Measurements from ENCODE around the gene PRPSAP1. TPM values are rescaled to one million over a fixed set of nuclear protein-coding genes. Genes with fewer than 3 reads are reported as not detected.

Gene PRPSAP1
- total RNA-seq, 1 experiment from 2014 or later: 38.4 TPM

DNA sequence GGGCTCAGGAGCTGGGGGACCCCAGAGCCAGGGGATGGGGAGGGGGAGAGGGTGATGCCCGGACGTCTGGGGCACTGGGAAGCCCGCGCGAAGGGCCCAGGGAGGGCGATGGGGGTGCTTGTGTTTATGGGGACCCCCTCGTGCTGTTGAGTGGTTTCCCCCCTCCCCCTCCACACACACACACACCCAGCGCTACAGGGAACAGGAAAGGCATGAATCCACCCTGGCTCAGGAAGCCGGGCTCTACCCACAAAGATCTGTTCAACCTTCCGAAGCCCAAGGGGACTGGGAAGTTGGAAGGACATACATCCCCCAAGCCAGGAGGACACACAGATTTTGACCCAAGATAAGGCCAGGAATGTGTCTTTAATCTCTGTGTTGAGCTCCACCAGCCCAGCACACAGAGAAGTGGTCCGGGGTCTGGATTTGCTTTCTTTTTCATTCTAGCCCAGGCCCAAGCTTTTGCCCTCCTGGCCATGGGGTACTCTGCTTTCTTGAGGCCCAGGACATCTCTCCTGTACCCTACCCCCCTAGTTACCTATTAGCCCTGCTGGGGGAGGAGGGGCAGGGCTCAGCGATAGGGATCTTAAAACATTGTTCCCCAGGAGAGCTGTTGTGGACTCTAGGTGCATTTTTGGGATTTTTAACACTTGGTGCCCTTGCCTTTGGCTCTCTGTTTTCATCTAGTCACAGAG is 87.3 kb downstream of the PRPSAP1 start:
- H4K20me1 ChIP-seq (ENCODE audit: control insufficient read depth, insufficient read depth, insufficient read length): no peaks in the 10 kb centered on the region
- H3K9me3 ChIP-seq (ENCODE audit: control insufficient read depth, low read depth, low read length): no peaks in the 10 kb centered on the region
- no peak overlapping the region for H3K4ac ChIP-seq (ENCODE audit: low read depth, low read length)
- no peak overlapping the region for H4K8ac ChIP-seq (replicated peaks; ENCODE audit: insufficient read length, low read depth, low read length)
- H2BK5ac ChIP-seq (ENCODE audit: insufficient read length, low read length): no peak overlapping the region
- H3K4me1 ChIP-seq (ENCODE audit: insufficient read depth, low read length): peaks cover 5% of the 10 kb centered on the region
- peak overlapping the region; percentile 52 for H3K9ac ChIP-seq (ENCODE audit: extremely low read depth, insufficient read length, low read length)
- no peaks in the 10 kb centered on the region for H3K27me3 Mint-ChIP-seq (ENCODE audit: low read depth)
- no peak overlapping the region for H2AFZ ChIP-seq (ENCODE audit: low read length)
- peak overlapping the region; percentile 75 for H3K4me2 ChIP-seq (ENCODE audit: insufficient read depth, insufficient read length, low read length)
- H3K14ac ChIP-seq (ENCODE audit: insufficient read depth, low read length): no peak overlapping the region; the same call in 1 of the 2 replicates
- no peak for TF ChIP-seq CTCF (conservative IDR thresholded peaks at IDR 0.05)
- H3K9me3 Mint-ChIP-seq: no peaks in the 10 kb centered on the region
- H3K27me3 ChIP-seq (ENCODE audit: insufficient read depth, low read length): no peaks in the 10 kb centered on the region
- H2BK120ac ChIP-seq (ENCODE audit: low read depth, low read length, poor library complexity, severe bottlenecking): no peak overlapping the region
- no peak overlapping the region for H3K23ac ChIP-seq (ENCODE audit: insufficient read length, low read depth, low read length)
- peaks cover 2 to 15% (median 10%) of the 10 kb centered on the region in 3 experiments; a peak in 6 of 7 replicates for H3K36me3 Mint-ChIP-seq (ENCODE audit: insufficient read depth in 1 of 3, low read depth in 3 of 3)
- no peak overlapping the region for H3K27ac ChIP-seq (ENCODE audit: insufficient read length, low read depth, low read length)
- peak overlapping the region; percentile 77 to 87 for H3K4me3 Mint-ChIP-seq
- H2AK5ac ChIP-seq (ENCODE audit: insufficient read length, low read length): no peak overlapping the region
- no peak overlapping the region for H2BK15ac ChIP-seq (ENCODE audit: low read depth, low read length)
- peaks cover 4% of the 10 kb centered on the region for H3K23me2 ChIP-seq (ENCODE audit: insufficient read length, low read depth, low read length, poor library complexity, severe bottlenecking)
- peaks cover 41 to 57% of the 10 kb centered on the region in 2 experiments for H3K4me1 Mint-ChIP-seq
- no peak for DNase-seq
- no peak overlapping the region for H2BK20ac ChIP-seq (ENCODE audit: low read depth, low read length, poor library complexity, severe bottlenecking)
- WGBS (ENCODE audit: extremely low coverage, insufficient read length, low lambda C conversion rate): no CpG with 5 or more reads among the region's 12 CpGs
- no peak overlapping the region for H3K18ac ChIP-seq (ENCODE audit: insufficient read length, low read depth, low read length)
- H3K56ac ChIP-seq (ENCODE audit: insufficient read length, low read depth, low read length): no peak overlapping the region
- H3K79me2 ChIP-seq (ENCODE audit: insufficient read depth, low read length): peaks cover 2% of the 10 kb centered on the region; the same call in 1 of the 2 replicates
- peak overlapping the region; percentile 32 to 77 (median 70); a peak in 3 of 7 replicates for H3K27ac Mint-ChIP-seq
- H4K5ac ChIP-seq (ENCODE audit: insufficient read length, low read depth, low read length): no peak overlapping the region
- no peak overlapping the region for H3T11ph ChIP-seq (ENCODE audit: low read length)
- H2BK12ac ChIP-seq (ENCODE audit: insufficient read length, low read depth, low read length): no peak overlapping the region
- peaks cover 7% of the 10 kb centered on the region for H3K79me1 ChIP-seq (ENCODE audit: insufficient read depth, low read depth, low read length, poor library complexity, severe bottlenecking)
- H4K91ac ChIP-seq (ENCODE audit: insufficient read length, low read depth, low read length): no peak overlapping the region

All from H9 (cell line).